HG02870 (cell line): ENCODE results near the gene CDH18.

Experiments
- ATAC-seq: cut with Tn5 transposase; IDR thresholded peaks from one replicate; pipeline ENCODE4 v1.9.1; 2021; ENCODE audit warnings: mild to moderate bottlenecking, moderate library complexity; ENCODE audit not compliant: unreplicated experiment

Gene CDH18

DNA sequence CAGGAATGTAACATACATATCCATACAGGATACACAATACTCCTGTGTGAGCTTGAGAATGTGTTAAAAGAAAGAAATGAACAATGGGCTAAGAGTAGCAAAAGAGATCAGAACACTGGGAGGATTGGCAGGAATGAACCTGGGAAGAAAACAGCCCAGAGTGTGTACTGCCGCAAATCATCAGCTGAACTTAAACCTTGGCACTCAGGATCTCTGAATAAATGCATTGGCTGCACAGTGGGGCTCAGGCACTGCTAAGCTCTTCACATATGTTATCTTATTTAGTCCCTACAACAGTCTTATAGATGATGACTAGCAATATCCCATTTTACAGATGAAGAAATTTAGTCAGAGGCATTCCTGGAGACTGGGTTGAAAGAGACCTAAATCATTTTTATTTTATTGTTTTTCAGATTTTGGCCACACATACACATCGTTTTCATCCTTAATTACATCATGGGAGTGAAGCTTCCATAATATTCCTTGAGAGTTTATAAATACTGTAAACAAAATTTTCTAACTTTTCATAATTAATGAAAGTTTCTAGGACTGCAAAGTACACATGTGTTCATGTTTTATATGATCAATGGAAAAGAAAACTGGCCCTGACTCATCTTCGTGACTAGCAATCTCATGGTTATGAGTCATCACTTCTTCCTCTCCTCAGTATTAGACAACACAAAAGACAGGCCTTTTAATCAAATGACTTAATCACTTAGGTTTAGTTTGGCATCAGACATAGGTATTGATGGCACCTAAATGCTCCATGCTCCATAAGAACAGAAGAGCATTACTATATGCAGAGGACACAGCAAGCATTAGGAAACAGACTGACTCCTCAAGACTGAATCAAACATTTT, 59.2 kb downstream of the CDH18 start:
- ATAC-seq: no peak

DNA sequence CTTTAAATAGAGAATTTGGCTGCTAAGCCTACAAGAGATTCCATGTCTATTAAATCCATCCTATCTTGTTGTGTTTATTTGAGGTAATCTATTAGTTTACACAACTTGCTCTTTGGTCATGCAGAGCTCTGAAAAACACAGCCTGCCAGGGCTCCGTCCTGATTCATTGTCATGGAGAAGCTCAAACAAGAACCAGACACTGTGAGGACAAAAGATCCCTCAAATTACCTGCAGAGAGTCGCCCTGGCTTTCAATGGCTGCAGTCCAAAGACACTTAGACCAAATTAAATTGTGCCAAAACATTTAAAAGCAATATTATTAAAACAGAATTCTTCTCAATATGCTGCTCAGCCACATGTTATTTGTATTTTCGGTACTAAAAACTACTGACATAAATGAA, 60.1 kb downstream of the CDH18 start:
- no peak for ATAC-seq

DNA sequence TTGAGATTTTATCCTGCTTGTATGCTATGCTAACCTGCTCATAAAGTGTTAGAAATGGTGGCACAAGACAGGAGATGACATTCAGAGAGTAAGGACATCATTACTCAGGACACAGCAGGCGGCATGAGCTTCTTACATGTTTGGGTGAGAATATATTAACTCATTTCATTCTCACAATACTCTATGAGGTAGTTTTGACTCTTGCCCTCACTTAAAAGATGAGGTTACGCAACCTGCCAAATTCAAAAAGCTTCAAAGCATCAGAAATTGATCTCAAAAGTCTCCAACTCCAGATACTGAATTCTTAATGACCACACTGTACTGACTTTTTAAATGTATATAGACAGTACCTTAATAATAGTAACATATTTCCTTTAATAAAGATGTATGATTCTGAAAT, 60.8 kb downstream of the CDH18 start:
- ATAC-seq: no peak

DNA sequence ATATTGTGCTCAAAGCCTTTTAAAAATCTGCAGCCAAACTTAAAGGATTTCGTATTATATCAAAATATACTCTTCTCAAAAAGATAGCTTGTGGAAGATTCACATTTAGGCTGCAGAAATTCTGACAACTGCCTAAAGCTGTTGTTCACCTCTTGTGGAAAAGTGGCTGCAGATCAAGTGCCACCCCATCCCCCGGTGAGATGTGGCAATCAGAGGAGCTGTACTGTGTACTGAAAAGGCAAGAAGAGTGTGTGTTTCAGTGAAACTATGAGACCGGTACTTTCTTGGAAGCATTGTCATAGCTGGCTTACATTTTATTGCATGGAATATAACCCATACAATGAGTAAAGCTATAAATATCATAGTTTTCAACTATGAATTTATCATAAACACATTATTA, 64.3 kb downstream of the CDH18 start:
- ATAC-seq: no peak

DNA sequence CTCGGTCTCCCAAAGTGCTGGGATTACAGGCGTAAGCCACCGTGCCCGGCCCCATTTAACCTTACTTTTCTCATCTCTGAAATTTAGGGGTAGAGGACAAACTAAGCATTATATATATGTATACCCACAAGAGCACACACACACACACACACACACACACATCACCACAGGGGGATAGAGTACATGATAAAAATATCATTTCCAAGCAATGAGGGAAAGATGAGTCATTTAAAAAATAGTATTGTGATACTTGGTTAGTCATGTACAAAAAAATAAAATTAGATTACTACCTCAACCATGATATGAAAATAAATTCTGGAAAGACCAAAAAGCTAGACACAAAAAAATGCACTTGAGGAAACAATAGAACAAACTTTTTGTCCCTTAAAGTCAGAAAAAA, 67.2 kb downstream of the CDH18 start:
- no peak for ATAC-seq

DNA sequence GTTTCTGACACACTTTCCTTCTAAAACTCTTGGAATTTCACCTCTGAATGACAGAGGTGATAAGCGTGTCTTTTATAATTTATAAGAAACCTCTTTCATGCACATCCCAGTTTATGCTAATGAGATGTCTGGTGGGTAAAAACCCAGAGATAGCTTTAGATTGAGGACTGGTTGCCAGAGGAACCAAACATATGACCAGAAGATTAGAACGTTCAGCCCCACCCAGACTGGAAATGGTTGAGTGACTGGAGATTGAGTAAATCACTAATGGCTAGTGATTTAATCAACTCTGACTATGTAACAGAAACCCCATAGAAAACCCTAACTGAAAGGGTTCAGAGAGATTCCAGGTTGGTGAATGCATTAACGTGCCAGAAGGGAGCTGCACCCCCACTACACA, 69.2 kb downstream of the CDH18 start:
- ATAC-seq: no peak

DNA sequence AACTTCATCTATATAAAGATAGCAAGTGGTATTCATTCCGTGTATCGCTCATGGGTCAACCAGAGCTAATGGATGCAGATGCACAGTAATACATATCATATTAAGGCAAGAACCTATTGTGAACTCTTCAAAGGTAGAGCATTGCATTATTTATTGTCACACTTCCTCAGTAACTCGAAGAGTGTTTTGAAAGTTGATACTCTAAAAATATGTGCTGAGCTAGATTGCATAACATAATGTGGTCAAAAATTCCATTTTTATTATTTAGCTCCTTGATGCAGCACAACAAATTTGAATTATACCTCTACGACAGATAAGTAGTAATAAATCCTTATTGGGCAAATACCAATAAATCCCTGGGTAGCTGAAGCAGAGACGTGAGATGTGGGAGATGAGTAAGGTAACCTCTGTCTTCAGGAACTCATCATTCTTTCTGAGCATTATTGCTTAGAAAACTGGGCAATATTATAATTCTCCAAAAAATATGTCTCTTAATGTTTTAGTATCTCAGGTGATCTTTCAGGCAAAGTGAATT, 70.3 kb downstream of the CDH18 start:
- ATAC-seq: no peak

DNA sequence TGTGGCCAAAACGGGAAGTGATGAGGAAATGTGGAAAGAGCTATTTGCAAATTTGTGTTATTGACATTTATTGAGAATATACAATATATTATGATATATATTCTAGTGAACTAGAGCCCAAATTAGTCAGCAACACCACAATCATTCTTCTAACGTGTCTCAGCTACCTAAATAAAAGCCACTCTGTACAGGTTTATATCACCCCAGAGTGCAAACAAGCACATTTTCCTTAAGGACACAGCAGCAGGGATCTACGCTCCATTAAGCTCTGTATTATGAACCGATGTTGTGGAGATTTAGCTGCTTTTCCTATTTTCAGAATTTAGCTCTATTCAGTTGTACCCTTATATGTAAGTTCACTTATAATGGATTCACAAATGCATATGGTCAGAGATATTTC, 77.9 kb downstream of the CDH18 start:
- no peak for ATAC-seq

DNA sequence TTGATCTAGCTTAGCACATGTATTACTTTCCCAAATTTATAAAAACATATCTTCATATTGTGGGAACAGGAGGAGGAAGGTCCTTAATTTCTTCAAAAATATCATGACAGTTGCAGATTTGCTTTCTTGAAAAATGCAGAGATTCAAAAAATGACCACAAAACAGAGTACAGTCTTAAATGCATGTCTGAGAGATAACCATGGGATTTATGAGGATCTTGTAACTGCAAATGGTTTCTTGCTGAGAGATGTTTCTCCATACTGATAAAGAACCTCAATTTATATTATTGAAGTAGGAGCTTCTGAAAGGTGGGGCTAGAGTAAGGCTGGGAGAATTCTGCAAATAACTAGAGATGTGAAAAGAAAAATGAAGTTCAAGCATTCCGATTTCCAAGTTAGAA, 83.2 kb downstream of the CDH18 start:
- ATAC-seq: no peak

DNA sequence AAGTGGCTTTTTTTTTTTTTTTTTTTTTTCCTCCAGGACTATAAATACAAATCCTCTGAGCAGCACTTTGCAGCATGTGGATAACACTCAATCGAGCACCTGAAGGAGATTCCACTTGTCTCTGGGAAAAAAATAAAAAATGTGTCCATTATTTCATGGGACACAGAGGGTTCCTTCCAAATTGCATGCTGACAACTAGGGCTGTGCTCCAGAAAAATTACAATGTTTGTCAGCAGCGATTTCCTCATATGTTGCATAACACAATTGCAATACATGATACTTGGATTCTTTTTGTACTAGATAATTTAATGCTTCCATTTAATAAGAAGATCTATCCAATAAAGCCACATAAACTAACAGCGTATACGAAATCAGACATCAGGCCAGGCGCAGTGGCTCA, 84.4 kb downstream of the CDH18 start:
- ATAC-seq: no peak

DNA sequence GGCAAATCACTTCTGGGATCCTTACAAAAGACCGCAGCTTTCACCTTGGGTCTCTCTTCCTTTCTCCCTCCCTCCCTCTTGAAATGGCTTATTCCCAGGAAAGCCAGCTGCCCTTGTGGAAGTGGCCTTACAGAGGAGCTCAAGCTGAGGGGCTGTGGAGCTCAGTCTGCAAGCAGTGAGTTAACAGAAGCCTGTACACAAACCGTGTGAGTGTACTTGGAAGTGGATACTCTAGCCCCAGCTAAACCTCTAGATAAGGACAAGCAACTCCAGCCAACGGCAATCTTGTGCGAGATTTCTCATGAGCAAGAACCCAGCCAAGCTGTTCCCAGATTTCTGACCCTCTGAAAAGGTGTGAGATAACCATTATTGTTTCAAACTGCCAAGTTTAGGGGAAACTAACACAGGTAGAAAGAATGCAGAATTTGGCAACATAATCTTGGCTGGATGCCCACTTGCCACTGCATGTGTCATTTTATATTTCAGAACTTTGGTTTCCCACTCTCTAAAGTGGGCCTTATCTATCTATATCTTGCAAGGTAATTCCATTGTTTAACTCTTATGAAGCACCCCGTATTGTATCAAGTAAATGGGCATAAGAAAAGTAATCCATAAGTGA, 85.6 kb downstream of the CDH18 start:
- ATAC-seq: no peak

DNA sequence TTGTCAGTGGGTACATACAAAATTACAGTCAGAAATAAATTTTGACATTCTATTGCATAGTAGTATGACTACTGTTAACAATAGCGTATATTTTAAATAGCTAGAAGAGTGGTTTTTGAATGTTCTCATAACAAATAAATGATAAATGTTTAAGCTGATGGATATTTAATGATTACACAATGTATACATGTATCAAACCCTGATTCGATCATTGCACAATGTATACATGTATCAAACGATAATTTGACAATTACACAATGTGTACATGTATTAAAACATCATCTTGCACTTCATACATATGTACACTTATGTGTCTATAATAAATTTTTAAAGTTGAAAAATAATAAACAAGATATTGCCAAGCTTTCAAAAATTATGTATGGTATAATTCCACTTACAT, 87.7 kb downstream of the CDH18 start:
- ATAC-seq: no peak

DNA sequence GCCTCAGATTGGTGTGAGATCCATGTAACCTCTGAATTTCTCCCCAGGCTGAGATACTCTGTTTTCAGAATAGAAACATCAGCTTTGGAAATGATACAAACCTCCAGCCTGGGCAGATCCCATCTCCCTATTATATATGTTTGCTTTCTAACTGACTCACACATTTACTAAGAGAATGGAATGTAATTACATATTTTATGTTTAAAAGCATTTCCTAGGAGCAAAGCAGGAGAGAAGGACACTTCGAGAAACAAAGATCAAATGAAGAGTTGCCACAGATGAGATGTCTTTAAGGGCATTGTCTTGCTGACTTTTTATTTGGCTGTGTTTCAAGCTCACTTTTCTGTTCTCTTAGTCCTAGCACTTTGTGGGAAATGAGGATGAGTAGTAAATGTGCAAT, 96.3 kb downstream of the CDH18 start:
- no peak for ATAC-seq

DNA sequence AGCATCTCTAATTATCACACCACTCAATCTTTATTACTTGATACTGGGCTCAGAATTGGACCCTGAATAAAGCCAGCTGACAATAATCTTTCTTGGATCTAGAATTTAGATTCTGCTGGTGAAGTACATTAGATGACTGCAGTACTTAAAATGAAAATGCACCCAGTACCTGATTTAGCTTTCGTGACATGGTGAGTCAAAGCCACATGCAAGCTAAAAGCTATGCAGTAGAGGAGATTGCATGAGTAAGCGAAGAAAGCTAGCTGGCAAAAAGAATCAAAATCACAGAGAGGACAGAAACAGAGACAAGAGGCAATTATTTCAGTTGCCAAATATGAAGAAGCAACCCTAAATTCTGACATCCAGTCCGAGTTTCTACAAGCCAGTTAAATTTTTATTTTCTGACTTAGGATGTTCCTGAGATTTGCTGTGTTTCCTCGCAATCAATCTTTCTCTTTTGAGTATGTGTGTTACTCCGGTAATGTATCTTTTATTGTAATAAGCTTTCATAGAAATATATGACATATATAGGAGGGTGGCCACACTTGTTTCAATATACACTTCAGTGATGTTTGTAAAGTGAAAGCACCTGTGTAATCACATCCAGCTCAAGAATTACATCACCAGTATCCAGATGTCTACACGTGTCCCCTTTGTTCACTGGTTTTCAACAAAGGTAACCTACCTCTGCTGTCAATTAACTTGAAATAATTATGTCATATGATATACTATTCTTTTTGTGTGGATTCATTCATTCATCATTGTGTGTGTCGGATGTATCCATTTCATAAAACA, 101.7 kb downstream of the CDH18 start:
- ATAC-seq: no peak

DNA sequence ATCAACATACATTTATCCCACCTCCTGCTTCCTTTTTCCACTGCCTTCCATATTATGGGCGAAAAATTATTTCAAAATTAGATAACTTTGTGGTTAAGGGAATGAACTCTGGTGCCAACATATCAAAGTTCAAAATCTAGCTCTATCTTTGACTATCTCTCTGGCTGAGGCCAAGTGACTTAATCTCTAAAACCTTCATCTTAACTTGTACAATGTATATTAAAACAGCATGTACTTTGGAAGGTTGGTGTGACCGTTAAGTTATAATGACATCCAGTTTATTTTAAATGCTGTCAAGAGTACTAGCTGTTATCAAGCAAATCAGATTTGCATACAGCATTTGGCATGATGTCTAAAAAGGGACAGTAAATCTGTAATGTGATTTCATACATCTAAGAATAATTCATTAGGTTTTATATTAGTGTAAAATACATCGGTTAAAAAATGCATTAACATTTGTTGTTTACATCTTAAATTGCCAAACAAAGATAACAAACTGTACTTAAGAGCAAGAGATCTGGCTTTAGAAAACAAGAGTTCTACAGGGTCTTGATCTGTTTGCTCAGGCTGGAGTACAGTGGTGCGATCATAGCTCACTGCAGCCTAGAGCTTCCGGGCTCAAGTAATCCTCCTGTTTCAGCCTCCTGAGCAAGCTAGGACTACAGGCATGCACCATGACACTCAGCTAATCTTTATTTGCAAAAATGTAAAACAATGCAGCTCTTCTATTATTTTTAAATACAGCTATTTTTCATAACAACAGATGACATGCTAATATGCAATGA, 102.8 kb downstream of the CDH18 start:
- ATAC-seq: no peak

DNA sequence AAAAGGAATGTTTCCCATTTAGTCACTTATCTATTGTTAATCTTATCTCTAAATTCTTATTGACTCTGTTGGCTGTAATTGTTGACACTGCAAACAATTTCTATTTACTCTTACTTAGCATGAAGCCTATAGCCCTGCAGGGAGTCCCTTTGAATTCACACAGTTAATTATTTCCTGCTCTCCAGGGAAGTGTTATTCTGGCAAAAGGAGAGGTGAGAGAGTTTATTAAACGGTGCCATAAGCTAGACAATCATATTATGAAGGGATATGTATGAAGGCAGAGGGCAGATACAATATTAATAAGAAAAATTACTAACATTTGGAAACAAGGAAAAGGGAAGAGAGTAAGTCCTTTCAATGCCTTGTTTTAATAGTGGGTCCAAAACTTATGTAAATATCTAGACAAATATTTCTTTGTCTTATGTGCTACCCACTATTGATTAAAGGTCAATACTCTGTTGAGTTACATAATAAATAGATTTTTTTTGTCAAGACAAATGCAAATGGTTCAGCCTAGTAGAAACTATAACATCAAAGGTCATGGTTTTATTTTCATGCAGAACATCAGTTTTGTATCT, 107.1 kb downstream of the CDH18 start:
- ATAC-seq: no peak

DNA sequence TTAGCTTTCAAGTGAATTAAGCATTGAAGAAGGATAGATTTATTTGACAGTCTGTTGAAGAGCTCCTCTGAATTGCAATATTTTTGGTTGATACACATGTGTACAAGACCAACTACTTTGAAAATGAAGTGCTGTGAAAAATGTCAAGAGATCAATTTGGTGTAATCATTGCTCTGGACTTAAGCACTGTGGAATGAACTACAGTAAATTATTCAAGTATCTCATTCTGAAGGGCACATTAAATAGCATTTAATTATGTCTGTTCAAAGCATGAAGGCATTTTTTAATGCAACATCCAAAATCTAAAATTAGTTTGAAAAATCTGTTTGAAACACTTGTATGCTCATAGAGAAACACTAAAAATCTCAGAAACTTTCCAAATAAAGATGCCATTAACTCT, 107.5 kb downstream of the CDH18 start:
- no peak for ATAC-seq

DNA sequence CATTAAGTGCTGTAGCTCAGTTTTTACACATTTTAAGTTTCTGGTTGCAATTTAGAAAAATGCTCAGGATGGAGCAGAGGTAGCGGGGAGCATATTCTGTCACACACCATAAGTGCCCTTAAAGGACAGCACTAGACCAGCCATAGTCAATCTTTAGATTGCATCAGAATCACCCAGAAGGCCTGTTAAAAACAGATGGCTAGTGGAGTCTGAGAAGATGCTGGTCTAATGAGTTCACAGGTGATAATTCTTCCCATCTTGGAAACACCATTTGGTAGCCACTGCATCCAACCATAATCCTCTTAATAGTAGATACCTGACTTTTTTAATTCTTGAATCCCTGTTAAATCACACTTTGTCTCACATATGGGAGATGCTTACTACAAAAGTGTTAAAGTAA, 113.2 kb downstream of the CDH18 start:
- no peak for ATAC-seq

DNA sequence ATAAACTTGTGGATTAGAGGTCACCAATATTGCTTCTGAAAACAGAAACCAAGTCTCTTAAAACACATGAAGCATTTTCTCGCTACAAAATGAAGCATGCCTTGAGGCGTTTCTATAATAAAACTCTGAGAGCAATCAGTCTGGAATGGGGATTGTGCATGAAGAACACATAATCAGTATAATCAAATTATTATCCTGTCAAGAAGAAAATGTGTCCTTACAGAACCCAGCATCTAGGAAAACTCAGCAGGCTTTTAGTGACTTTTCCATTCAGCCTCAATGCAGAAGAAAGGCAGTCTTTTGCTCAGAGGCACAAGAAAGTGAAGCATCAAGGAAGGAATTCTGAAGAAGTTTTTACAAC, 121.9 kb downstream of the CDH18 start:
- ATAC-seq: no peak

DNA sequence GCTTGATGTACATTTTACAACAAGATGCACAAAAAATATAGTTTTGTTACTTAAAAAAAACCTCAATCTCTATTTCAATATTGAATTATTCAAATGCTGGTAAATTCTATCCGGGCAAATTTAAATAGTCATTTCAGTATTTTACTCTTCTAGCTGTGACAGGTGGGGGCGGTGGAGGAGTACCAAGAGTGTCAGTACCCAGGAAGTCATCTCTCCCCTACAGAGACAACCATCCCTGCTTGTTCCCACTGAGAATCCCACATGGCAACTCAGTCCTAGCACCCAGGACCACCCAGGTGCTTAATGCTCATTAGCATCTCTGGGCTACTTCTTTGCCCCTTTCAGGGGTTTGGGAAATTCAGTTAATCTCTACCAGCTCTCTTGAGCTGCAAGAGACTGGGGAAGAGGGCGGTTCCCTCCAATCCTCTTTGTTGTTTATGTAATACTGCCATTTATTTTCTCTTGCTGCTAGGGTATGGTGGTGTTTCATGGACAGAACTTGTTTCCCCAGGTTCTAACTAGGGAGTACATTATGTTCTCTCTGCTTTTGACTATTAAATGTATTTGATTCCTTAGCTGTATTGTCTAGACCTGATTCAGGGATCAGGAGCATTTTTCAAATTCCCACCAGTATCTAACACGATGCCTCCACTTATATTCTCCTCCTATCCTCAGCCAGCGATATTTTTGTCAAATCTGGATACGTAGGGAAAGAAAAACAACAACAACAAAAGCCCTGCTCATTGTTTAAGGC, 122.5 kb downstream of the CDH18 start:
- no peak for ATAC-seq
